GM12878 (cell line): Measurements from ENCODE around the gene USP2. TPM values are rescaled to one million over a fixed set of nuclear protein-coding genes. Genes with fewer than 3 reads are reported as not detected.

Experiments used
- ATAC-seq: fragments of 200-7000 bp; cut with Tn5 transposase; 3 replicates; pipeline ENCODE4 v1.9.1; 2020; ENCODE audit warnings: mild to moderate bottlenecking, moderate library complexity
- BruUV-seq: library from RNA; stranded (reverse); fragments of 400-500 nt; replicated peaks from 2 replicates; lab custom pipeline; 2021; lab: Mats Ljungman, UMichigan
- CTCF ChIA-PET: fragments of 300-600 bp; sonication (Branson Sonifier 250); formaldehyde crosslinking; extraction: SDS; loops from one replicate; lab custom pipeline; 2021; ENCODE audit warnings: inconsistent platforms; lab: Yijun Ruan, JAX
- POLR2A ChIA-PET: fragments of 350-600 bp; formaldehyde crosslinking; extraction: SDS; loops from one replicate; lab custom pipeline; 2021; ENCODE audit warnings: inconsistent platforms; lab: Charles Lee
- RAD21 ChIA-PET: fragments of 300-600 bp; sonication (Branson Sonifier 250); formaldehyde crosslinking; loops from one replicate; lab custom pipeline; 2023; ENCODE audit warnings: antibody characterized with exemption; ENCODE audit not compliant: unreplicated experiment; lab: Charles Lee
- SMC1A ChIA-PET: fragments of 300-600 bp; sonication (Branson Sonifier 250); formaldehyde crosslinking; loops from one replicate; lab custom pipeline; 2023; ENCODE audit not compliant: unreplicated experiment, uncharacterized antibody; lab: Charles Lee
- DNase-seq: peaks from one replicate; pipeline ENCODE4 v3.0.0-alpha.2; 2011; ENCODE audit warnings: low read depth, low spot score
- FAIRE-seq: peaks from 3 replicates; lab custom pipeline; 2011; peaks lifted over from hg19 to GRCh38; lab: Jason Lieb, UNC
- H2AFZ ChIP-seq: 2 replicates; pipeline ENCODE4 v1.6.0; 2011; ENCODE audit warnings: low read depth, low read length, control low read depth; ENCODE audit not compliant: control insufficient read depth
- H3K27ac ChIP-seq: 2 replicates; pipeline ENCODE4 v1.5.1; 2011; ENCODE audit warnings: control low read depth; ENCODE audit not compliant: control insufficient read depth, insufficient read depth
- H3K27me3 ChIP-seq, 2 experiments: replicated peaks in 1 of 2; 2 replicates each; pipeline versions ENCODE4 v1.6.0 to v1.6.1; 2011; ENCODE audit warnings: low read length in 1 of 2; ENCODE audit not compliant: control insufficient read depth in 2 of 2, insufficient read depth in 2 of 2
- H3K36me3 ChIP-seq, 2 experiments: 2 replicates each; pipeline ENCODE4 v1.5.1; 2011; ENCODE audit warnings: low read length in 1 of 2; ENCODE audit not compliant: control insufficient read depth in 2 of 2, insufficient read depth in 2 of 2
- H3K4me1 ChIP-seq: 2 replicates; pipeline ENCODE4 v1.6.1; 2011; ENCODE audit warnings: mild to moderate bottlenecking, low read length, moderate library complexity, mixed read lengths; ENCODE audit not compliant: control insufficient read depth, insufficient read depth
- H3K4me2 ChIP-seq: 2 replicates; pipeline ENCODE4 v1.6.0; 2011; ENCODE audit warnings: control low read depth; ENCODE audit not compliant: control insufficient read depth, insufficient read depth
- H3K4me3 ChIP-seq: fragments of 200-600 bp; sonication (generic); 2 replicates; pipeline ENCODE4 v1.5.1; 2016
- H3K79me2 ChIP-seq: 2 replicates; pipeline ENCODE4 v1.6.0; 2011; ENCODE audit warnings: low read length; ENCODE audit not compliant: control insufficient read depth, insufficient read depth
- H3K9ac ChIP-seq: 2 replicates; pipeline ENCODE4 v1.8.0; 2011; ENCODE audit warnings: low read length, control low read depth, mixed read lengths; ENCODE audit not compliant: control insufficient read depth, insufficient read depth
- H3K9me3 ChIP-seq: replicated peaks from 3 replicates; pipeline ENCODE4 v1.5.1; 2011; ENCODE audit warnings: mild to moderate bottlenecking, low read length; ENCODE audit not compliant: control insufficient read depth, insufficient read depth
- H4K20me1 ChIP-seq: 2 replicates; pipeline ENCODE4 v1.6.0; 2011; ENCODE audit not compliant: control insufficient read depth, insufficient read depth
- BHLHE40 ChIP-seq, 2 experiments: fragments of 450-650 bp in 1 of 2; IDR thresholded peaks; 2 replicates each; pipeline ENCODE4 v1.6.1; 2011 to 2017; ENCODE audit warnings: low read depth in 2 of 2, borderline replicate concordance in 1 of 2, improper control_type of control experiment in 1 of 2, low read length in 1 of 2, mild to moderate bottlenecking in 1 of 2
- CBX3 ChIP-seq: fragments of 200-600 bp; sonication (generic); IDR thresholded peaks from 2 replicates; pipeline ENCODE4 v1.6.1; 2016; ENCODE audit warnings: low read depth, borderline replicate concordance
- GATAD2B ChIP-seq: fragments of 450-650 bp; conservative IDR thresholded peaks from 2 replicates; pipeline ENCODE4 v1.6.1; 2017; ENCODE audit warnings: low read depth, mild to moderate bottlenecking, moderate library complexity
- JUNB ChIP-seq: IDR thresholded peaks from 2 replicates; pipeline ENCODE4 v1.6.1; 2016; ENCODE audit warnings: antibody characterized with exemption, mild to moderate bottlenecking
- MYB ChIP-seq: fragments of 150-350 bp; IDR thresholded peaks from 2 replicates; pipeline ENCODE4 v1.6.1; 2014; ENCODE audit warnings: mild to moderate bottlenecking, low read depth, low read length, borderline replicate concordance
- MYC ChIP-seq: IDR thresholded peaks from 2 replicates; pipeline ENCODE4 v1.6.1; 2011; ENCODE audit warnings: mild to moderate bottlenecking, low read length, moderate library complexity, inconsistent platforms; ENCODE audit not compliant: insufficient read depth, insufficient replicate concordance, insufficient read length, severe bottlenecking
- NFYB ChIP-seq: IDR thresholded peaks from 2 replicates; pipeline ENCODE4 v1.6.1; 2011; ENCODE audit warnings: low read depth, mild to moderate bottlenecking, low read length, improper control_type of control experiment, moderate library complexity; ENCODE audit not compliant: insufficient read depth
- POLR2AphosphoS5 ChIP-seq: IDR thresholded peaks from 2 replicates; pipeline ENCODE4 v1.6.1; 2011; ENCODE audit warnings: mild to moderate bottlenecking, low read length, inconsistent platforms
- RBBP5 ChIP-seq: fragments of 200-600 bp; sonication (generic); conservative IDR thresholded peaks from 2 replicates; pipeline ENCODE4 v1.6.1; 2016
- RELA ChIP-seq: fragments of 450-650 bp; IDR thresholded peaks from 2 replicates; pipeline ENCODE4 v1.8.0; 2014; ENCODE audit warnings: borderline replicate concordance; ENCODE audit not compliant: partially characterized antibody
- RUNX3 ChIP-seq: IDR thresholded peaks from 2 replicates; pipeline ENCODE4 v1.6.1; 2012; ENCODE audit warnings: low read length, inconsistent platforms
- SIN3A ChIP-seq: IDR thresholded peaks from 2 replicates; pipeline ENCODE4 v1.6.1; 2012; ENCODE audit warnings: low read depth, low read length, improper control_type of control experiment
- SMARCA5 ChIP-seq: fragments of 450-650 bp; IDR thresholded peaks from 2 replicates; pipeline ENCODE4 v1.6.1; 2017; ENCODE audit warnings: mild to moderate bottlenecking
- STAT3 ChIP-seq: IDR thresholded peaks from 2 replicates; pipeline ENCODE4 v1.6.1; 2011; ENCODE audit warnings: low read depth, low read length, improper control_type of control experiment
- SUZ12 ChIP-seq: fragments of 200-600 bp; sonication (generic); IDR thresholded peaks from one replicate; pipeline ENCODE4 v1.6.1; 2018; ENCODE audit warnings: antibody characterized with exemption, mild to moderate bottlenecking; ENCODE audit not compliant: unreplicated experiment
- ZNF274 ChIP-seq: IDR thresholded peaks from one replicate; pipeline ENCODE4 v1.8.0; 2011; ENCODE audit not compliant: insufficient read length, insufficient read depth
- WGBS: methylation state at CpG from one replicate; pipeline ENCODE4 v1.1.6; 2016; ENCODE audit warnings: low lambda C conversion rate; ENCODE audit not compliant: insufficient replicate concordance, insufficient coverage; ENCODE audit errors: missing lambda C conversion rate; 5-methylcytosine and 5-hydroxymethylcytosine counted together
- in situ Hi-C: fragments of 300-500 bp; cut with MboI; formaldehyde crosslinking; loops from 9 replicates; pipeline ENCODE4 v1.14.3; 2018; ENCODE audit warnings: mixed read lengths
- intact Hi-C: fragments of 100-400 bp; cut with micrococcal nuclease; formaldehyde crosslinking; loops from one replicate; pipeline ENCODE4 v1.14.2; 2022; ENCODE audit not compliant: unreplicated experiment
- polyA plus RNA-seq, 11 experiments: library from polyadenylated mRNA; depleted of rRNA in 4 of 11; unstranded in 6 of 11; stranded (reverse) in 5 of 11; fragments of >200 nt; fragmentation: Nextera tagmentation in 4 of 11; fragmentation: Illumina TruSeq in 1 of 11; extraction: Ambion mirVana in 4 of 11; extraction: Trizol in 1 of 11; gene quantifications; 1 replicate in 1 of 11; 2 replicates in 10 of 11; pipeline versions ENCODE4 v1.2.1 to v1.2.3, GENCODE V29; 2011 to 2016; ENCODE audit warnings: inconsistent platforms in 2 of 11, missing spikeins in 2 of 11, low read depth in 1 of 11
- total RNA-seq, 4 experiments: library from RNA; depleted of rRNA in 3 of 4; stranded (reverse); fragments of >200 nt in 3 of 4; fragmentation: Illumina TruSeq in 1 of 4; extraction: Trizol in 1 of 4; gene quantifications; 2 replicates each; pipeline versions ENCODE4 v1.2.1 to v1.2.3, GENCODE V29; 2013 to 2021
- TF ChIP-seq, protein P1 (sequence below): fragments of 450-650 bp; conservative IDR thresholded peaks from 2 replicates; pipeline ENCODE4 v1.6.1; 2017; ENCODE audit warnings: mild to moderate bottlenecking, moderate library complexity
- TF ChIP-seq, protein P2 (sequence below): fragments of 450-650 bp; IDR thresholded peaks from 2 replicates; pipeline ENCODE4 v1.6.1; 2017; ENCODE audit warnings: mild to moderate bottlenecking, moderate library complexity

USP2 gene
- total and polyA plus RNA-seq, 10 of the 15 experiments (the other 5 are each of a cell fraction or from before 2014, with no cell fraction given): 0.03 to 0.13 (median 0.06) TPM; not detected in 4

DNA sequence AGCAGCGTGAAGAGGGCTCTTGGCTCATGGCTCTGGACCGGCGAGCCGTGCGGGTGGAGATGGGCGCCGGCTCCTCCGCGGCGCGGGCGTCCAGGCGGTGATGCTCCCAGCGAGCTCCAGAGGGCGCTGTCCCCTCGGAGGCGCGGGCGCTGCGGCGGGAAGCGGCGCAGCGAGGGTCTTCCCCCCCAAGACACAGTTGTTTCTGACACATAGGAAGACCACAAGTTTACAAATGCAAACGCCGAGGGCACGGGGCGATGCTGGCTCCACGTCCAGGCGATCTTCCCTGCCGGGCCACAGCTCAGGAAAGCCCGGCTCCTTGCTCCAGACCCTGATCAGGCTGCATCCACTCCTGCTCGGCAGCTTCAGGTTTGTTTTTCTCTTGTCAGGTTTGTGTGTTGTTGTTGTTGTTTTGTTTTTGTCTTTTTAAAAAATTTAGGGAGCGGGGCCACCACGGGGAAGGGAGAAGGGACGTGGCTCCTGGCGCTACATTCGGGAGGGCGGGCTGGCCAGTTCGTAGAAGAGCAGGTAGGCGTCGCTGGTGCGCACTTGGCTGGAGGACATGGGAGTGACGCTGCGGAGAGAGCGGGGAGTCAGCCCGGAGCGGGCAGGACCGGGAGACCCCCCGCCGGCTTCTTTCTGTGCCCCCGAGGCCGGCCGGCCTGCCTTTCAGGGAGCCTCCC lies 25.0 kb downstream of the USP2 start:
- no TSS peak for BruUV-seq
- FAIRE-seq (peak; percentile 76), ATAC-seq (peak; percentile 91), DNase-seq (no peak)
- Histone ChIP-seq H3K27ac (no peak overlapping the region), H3K9me3 (no peaks in the 10 kb centered on the region), H3K4me1 (peaks cover 10% of the 10 kb centered on the region), H3K27me3 (peaks cover 2 to 4% of the 10 kb centered on the region in 2 experiments; a peak in 3 of 4 replicates), H3K4me2 (peak overlapping the region; percentile 89), H3K36me3 (no peaks in the 10 kb centered on the region), H3K9ac (peak overlapping the region; percentile 34; the same call in 1 of the 2 replicates), H3K79me2 (no peaks in the 10 kb centered on the region), H2AFZ (peak overlapping the region; percentile 91), H4K20me1 (0 out of 2 replicates have a peak, but pooled peaks cover 2% of the 10 kb centered on the region), H3K4me3 (peak overlapping the region; percentile 49; the same call in 1 of the 2 replicates)
- in situ Hi-C loops (loop anchor here (5.0 kb wide), 1 partner anchor 116 kb away; no protein-coding TSS in a partner anchor), intact Hi-C loops (loop anchor here (1.0 kb wide), 1 partner anchor 118 kb away; no protein-coding TSS in a partner anchor)
- ChIA-PET RAD21 (interaction anchor here (0.7 to 4.5 kb wide), 6 partner anchors 8 to 187 kb away, joined by 3 to 49 read pairs (median 8); no protein-coding TSS in a partner anchor), SMC1A (interaction anchor here (0.9 to 3.3 kb wide), 8 partner anchors 11 to 124 kb away, joined by 3 to 32 read pairs (median 6); partner anchors contain the start of gene USP2), CTCF (interaction anchor here (0.7 to 4.8 kb wide), 31 partner anchors 9 to 1679 kb away, joined by 3 to 183 read pairs (median 4); partner anchors contain the start of genes NECTIN1 and USP2), POLR2A (interaction anchor here (0.6 to 1.3 kb wide), 7 partner anchors 8 to 343 kb away, joined by 3 to 6 read pairs (median 3); no protein-coding TSS in a partner anchor)
- 10% methylated on average over 54 of the region's 54 CpGs for WGBS
- no peak for TF ChIP-seq ZNF274
- no peak for TF ChIP-seq RBBP5
- TF ChIP-seq POLR2AphosphoS5: no peak
- TF ChIP-seq, protein P1, sequence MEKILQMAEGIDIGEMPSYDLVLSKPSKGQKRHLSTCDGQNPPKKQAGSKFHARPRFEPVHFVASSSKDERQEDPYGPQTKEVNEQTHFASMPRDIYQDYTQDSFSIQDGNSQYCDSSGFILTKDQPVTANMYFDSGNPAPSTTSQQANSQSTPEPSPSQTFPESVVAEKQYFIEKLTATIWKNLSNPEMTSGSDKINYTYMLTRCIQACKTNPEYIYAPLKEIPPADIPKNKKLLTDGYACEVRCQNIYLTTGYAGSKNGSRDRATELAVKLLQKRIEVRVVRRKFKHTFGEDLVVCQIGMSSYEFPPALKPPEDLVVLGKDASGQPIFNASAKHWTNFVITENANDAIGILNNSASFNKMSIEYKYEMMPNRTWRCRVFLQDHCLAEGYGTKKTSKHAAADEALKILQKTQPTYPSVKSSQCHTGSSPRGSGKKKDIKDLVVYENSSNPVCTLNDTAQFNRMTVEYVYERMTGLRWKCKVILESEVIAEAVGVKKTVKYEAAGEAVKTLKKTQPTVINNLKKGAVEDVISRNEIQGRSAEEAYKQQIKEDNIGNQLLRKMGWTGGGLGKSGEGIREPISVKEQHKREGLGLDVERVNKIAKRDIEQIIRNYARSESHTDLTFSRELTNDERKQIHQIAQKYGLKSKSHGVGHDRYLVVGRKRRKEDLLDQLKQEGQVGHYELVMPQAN: no peak
- peak; percentile 73; the same call in 1 of the 2 replicates for TF ChIP-seq GATAD2B
- TF ChIP-seq STAT3: no peak
- peak; percentile 25; the same call in 1 of the 2 replicates for TF ChIP-seq SMARCA5
- TF ChIP-seq CBX3: no peak
- no peak for TF ChIP-seq MYB
- no peak for TF ChIP-seq MYC
- TF ChIP-seq RUNX3: no peak
- TF ChIP-seq SIN3A: no peak
- TF ChIP-seq NFYB: no peak
- no peak for TF ChIP-seq SUZ12
- TF ChIP-seq, protein P2, sequence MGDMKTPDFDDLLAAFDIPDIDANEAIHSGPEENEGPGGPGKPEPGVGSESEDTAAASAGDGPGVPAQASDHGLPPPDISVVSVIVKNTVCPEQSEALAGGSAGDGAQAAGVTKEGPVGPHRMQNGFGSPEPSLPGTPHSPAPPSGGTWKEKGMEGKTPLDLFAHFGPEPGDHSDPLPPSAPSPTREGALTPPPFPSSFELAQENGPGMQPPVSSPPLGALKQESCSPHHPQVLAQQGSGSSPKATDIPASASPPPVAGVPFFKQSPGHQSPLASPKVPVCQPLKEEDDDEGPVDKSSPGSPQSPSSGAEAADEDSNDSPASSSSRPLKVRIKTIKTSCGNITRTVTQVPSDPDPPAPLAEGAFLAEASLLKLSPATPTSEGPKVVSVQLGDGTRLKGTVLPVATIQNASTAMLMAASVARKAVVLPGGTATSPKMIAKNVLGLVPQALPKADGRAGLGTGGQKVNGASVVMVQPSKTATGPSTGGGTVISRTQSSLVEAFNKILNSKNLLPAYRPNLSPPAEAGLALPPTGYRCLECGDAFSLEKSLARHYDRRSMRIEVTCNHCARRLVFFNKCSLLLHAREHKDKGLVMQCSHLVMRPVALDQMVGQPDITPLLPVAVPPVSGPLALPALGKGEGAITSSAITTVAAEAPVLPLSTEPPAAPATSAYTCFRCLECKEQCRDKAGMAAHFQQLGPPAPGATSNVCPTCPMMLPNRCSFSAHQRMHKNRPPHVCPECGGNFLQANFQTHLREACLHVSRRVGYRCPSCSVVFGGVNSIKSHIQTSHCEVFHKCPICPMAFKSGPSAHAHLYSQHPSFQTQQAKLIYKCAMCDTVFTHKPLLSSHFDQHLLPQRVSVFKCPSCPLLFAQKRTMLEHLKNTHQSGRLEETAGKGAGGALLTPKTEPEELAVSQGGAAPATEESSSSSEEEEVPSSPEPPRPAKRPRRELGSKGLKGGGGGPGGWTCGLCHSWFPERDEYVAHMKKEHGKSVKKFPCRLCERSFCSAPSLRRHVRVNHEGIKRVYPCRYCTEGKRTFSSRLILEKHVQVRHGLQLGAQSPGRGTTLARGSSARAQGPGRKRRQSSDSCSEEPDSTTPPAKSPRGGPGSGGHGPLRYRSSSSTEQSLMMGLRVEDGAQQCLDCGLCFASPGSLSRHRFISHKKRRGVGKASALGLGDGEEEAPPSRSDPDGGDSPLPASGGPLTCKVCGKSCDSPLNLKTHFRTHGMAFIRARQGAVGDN: no peak
- TF ChIP-seq BHLHE40 (IDR thresholded peaks at IDR 0.05; ENCODE audit: borderline replicate concordance in 1 of 2, low read depth in 2 of 2, low read length in 1 of 2): peak in 1 of 2 experiments; percentile 35; a peak in 1 of 4 replicates
- no peak for TF ChIP-seq RELA
- TF ChIP-seq JUNB: no peak
